Lung (tissue), 12 donors: ENCODE results near the gene PDE4B. TPM values are rescaled to one million over a fixed set of nuclear protein-coding genes. Genes with fewer than 3 reads are reported as not detected.

Experiments
- ATAC-seq: fragments of 200-7000 bp; cut with Tn5 transposase; one replicate; pipeline ENCODE4 v1.9.1; 2020; ENCODE audit warnings: moderate number of reproducible peaks; ENCODE audit not compliant: insufficient read depth, low FRiP score
- DNase-seq, 3 donors: peaks; one replicate each; pipeline ENCODE4 v3.0.0-alpha.2; 2013 to 2017
- H3K27ac ChIP-seq, 2 donors: one replicate each; pipeline ENCODE4 v1.5.1; 2013; ENCODE audit warnings: mild to moderate bottlenecking in 2 of 2, moderate library complexity in 2 of 2, control low read depth in 1 of 2, inconsistent platforms in 1 of 2, low read depth in 1 of 2, low read length in 1 of 2
- H3K27me3 ChIP-seq, 3 donors: one replicate each; pipeline ENCODE4 v1.5.1; 2013; ENCODE audit warnings: low read length in 2 of 3; ENCODE audit not compliant: control insufficient read depth in 3 of 3, insufficient read depth in 3 of 3
- H3K36me3 ChIP-seq, 4 donors: one replicate each; pipeline ENCODE4 v1.5.1; 2013; ENCODE audit warnings: low read length in 4 of 4, mild to moderate bottlenecking in 1 of 4, moderate library complexity in 1 of 4; ENCODE audit not compliant: control insufficient read depth in 4 of 4, insufficient read depth in 4 of 4
- H3K4me1 ChIP-seq, 5 donors: one replicate each; pipeline ENCODE4 v1.5.1; 2013; ENCODE audit warnings: low read length in 5 of 5, mild to moderate bottlenecking in 2 of 5, moderate library complexity in 1 of 5; ENCODE audit not compliant: control insufficient read depth in 5 of 5, insufficient read depth in 5 of 5
- H3K4me3 ChIP-seq: one replicate; pipeline ENCODE4 v1.5.1; 2013; ENCODE audit warnings: mild to moderate bottlenecking, control low read depth, moderate library complexity
- H3K9ac ChIP-seq, 2 donors: one replicate each; pipeline ENCODE4 v1.5.1; 2013; ENCODE audit warnings: low read length in 2 of 2, control low read depth in 1 of 2; ENCODE audit not compliant: insufficient read depth in 1 of 2
- H3K9me3 ChIP-seq, 4 donors: one replicate each; pipeline ENCODE4 v1.5.1; 2013; ENCODE audit warnings: low read length in 3 of 4, mild to moderate bottlenecking in 1 of 4, moderate library complexity in 1 of 4; ENCODE audit not compliant: control insufficient read depth in 4 of 4, insufficient read depth in 3 of 4
- CTCF ChIP-seq: IDR thresholded peaks from 2 replicates; pipeline ENCODE4 v1.5.1; 2012; ENCODE audit warnings: mild to moderate bottlenecking; ENCODE audit errors: control extremely low read depth, extremely low read depth
- WGBS, 2 donors: extraction: QIAGEN DNeasy Blood & Tissue Kit; methylation state at CpG; one replicate each; pipeline ENCODE4 v1.1.7; 2013; 5-methylcytosine and 5-hydroxymethylcytosine counted together
- polyA plus RNA-seq, 2 donors: library from polyadenylated mRNA; stranded (reverse); fragments of 200-250 nt; gene quantifications; one replicate each; pipeline ENCODE4 v1.2.1, GENCODE V29; 2013
- total RNA-seq, 2 donors: library from RNA; depleted of rRNA in 1 of 2; stranded (reverse); fragments of >200 nt in 1 of 2; gene quantifications; one replicate each; pipeline ENCODE4 v1.2.1, GENCODE V29; 2014 to 2021
- donor health status: control.
- donor health status: control.
- donor health status: Bipolar disorder and iron deficiency.
- donor health status: healthy.
- donor health status: DM: yes; HTN: yes; CAD: no.

PDE4B gene
- total and polyA plus RNA-seq, 4 donors: 4.0 to 96.2 (median 20.2) TPM

GRCh38 chr1:65959896-65960567 lies 167.3 kb downstream of the PDE4B start:
- ATAC-seq (no peak), DNase-seq (no peak)
- no peak overlapping the region for H3K27ac ChIP-seq

GRCh38 chr1:65963156-65963888 lies 170.6 kb downstream of the PDE4B start:
- ATAC-seq (no peak), DNase-seq (no peak)
- no peak overlapping the region for H3K4me3 ChIP-seq
- no peak overlapping the region for H3K27ac ChIP-seq
- H3K27me3 ChIP-seq: no peaks in the 10 kb centered on the region
- H3K36me3 ChIP-seq: no peaks in the 10 kb centered on the region
- TF ChIP-seq CTCF: no peak
- H3K9me3 ChIP-seq: no peaks in the 10 kb centered on the region
- no peak overlapping the region for H3K9ac ChIP-seq
- peaks cover 0 to 6% (median 0%) of the 10 kb centered on the region in 5 donors for H3K4me1 ChIP-seq
- WGBS, 2 donors: 51 to 69% methylated on average over 6 of the region's 6 CpGs

More at GRCh38 chr1:65959896-65960567, 167.3 kb downstream of the PDE4B start:
- H3K27me3 ChIP-seq: no peaks in the 10 kb centered on the region
- no peaks in the 10 kb centered on the region for H3K9me3 ChIP-seq
- peaks cover 0 to 6% (median 3%) of the 10 kb centered on the region in 5 donors for H3K4me1 ChIP-seq
- H3K4me3 ChIP-seq: no peak overlapping the region
- H3K36me3 ChIP-seq: no peaks in the 10 kb centered on the region
- H3K9ac ChIP-seq: no peak overlapping the region
- WGBS, 2 donors: 41 to 44% methylated on average over 7 of the region's 7 CpGs
- TF ChIP-seq CTCF: no peak

DNA sequence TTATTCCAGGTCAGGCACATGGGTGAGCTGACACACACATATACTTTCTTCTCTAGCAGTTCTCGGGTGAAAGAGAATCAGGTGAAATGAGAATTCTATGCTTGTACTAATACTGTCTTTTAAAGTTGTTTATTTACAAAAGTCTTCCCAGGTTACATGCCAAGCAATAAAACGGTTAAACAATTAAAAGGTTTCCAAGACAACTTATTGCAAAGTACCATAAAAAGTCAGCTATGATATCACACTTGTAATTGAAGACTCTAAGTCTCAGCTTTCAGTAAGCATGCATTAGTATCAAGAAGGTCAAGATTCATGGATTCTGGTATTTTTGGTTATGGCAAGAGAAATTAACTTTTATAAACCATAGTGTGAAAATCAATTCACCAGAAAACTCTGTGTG lies 171.4 kb downstream of the PDE4B start:
- no peaks in the 10 kb centered on the region for H3K9me3 ChIP-seq
- no peaks in the 10 kb centered on the region for H3K36me3 ChIP-seq
- WGBS, 2 donors: 71 to 88% methylated on average over 2 of the region's 2 CpGs
- H3K4me3 ChIP-seq: no peak overlapping the region
- no peak overlapping the region for H3K27ac ChIP-seq
- H3K4me1 ChIP-seq: peaks cover 0 to 6% (median 0%) of the 10 kb centered on the region in 5 donors
- TF ChIP-seq CTCF: no peak
- DNase-seq: no peak
- H3K27me3 ChIP-seq: no peaks in the 10 kb centered on the region
- ATAC-seq: no peak
- H3K9ac ChIP-seq: no peak overlapping the region
